NCI-H128 (cell line): ENCODE measurements around the gene SLC6A7.

ENCODE experiments used
- DNase-seq: peaks from one replicate; lab custom pipeline; 2025; ENCODE audit not compliant: unreplicated experiment; lab: John Stamatoyannopoulos, UW

SLC6A7 gene

GRCh38 chr5:150189326-150189725 lies 536 bp upstream of the SLC6A7 start:
- DNase-seq, result no peak

- no peak for DNase-seq
These were observed 679 bp downstream of the SLC6A7 start for GRCh38 chr5:150190503-150190979.

DNA sequence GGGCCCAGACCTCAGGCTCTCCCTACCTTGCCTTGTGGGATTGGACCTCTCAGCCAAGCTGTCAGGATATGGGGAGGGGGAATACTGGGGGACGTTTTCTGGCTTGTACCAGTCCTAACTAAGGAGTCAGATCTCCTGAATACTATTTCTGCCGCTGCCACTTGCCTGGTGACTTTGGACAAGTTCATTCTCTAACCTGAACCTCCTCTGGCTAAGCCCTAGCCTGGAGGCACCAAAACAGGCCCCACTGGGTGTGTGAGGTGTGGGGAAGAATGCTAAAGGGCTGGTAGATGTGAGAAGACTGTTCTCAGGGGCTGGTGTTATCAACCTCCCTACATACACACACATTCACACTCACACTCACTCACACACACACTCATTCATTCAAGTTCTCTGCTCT lies 1.1 kb downstream of the SLC6A7 start:
- no peak for DNase-seq

DNA sequence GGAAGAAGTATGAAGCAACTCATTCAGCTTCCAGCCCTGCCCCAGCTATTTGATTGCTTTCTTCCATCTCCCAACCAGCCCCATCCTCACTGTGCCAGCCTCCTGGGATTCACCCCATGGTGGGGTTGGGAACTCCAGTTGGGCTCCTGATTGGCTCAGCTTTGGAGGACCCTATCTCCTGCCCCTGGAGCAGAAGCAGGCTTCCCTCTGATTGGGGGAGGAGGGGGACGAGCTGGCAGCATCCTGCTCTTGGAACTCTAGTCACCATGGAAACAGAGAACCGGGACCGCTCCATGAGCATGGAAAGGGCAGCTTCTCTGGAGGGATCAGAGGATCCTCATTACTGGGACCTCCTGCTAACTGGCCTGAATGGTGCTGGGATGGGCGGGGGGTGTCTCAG lies 2.6 kb downstream of the SLC6A7 start:
- DNase-seq, result no peak

DNA sequence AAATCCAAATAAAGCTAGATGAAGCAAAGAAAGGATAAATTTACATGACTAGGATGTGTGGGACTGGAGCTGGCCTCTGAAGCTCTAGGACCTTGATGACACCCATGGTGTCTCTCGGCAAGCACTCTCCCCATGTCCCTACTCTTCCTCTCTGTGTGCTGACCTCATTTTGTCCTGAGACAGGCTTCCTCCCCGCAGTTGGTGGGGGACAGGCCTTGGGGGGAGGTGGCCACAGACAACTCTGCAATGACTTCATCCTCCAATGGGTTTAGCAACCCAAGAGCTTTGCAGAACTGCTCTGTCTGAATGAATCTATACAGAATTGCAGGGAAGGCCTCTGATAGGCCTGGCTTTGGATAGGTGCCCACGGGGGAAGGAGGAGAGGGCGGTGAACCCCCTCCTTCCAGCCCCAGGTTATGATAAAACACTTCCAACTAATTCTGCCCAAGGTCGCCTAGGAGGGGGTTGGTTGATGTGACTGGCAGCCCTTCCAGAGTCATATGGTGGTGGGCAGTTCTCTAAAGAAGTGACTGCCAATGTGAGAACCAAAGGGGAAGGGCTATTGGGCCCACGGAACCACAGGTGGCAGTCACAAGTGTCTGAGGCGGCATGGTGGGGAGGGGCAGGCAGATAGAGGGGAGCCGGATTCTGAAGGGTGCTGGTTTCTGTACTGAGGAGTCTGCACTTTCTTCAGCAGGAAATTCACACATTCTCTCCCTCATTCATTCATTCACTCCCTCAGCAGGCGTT lies 6.0 kb downstream of the SLC6A7 start:
- DNase-seq, result no peak

DNA sequence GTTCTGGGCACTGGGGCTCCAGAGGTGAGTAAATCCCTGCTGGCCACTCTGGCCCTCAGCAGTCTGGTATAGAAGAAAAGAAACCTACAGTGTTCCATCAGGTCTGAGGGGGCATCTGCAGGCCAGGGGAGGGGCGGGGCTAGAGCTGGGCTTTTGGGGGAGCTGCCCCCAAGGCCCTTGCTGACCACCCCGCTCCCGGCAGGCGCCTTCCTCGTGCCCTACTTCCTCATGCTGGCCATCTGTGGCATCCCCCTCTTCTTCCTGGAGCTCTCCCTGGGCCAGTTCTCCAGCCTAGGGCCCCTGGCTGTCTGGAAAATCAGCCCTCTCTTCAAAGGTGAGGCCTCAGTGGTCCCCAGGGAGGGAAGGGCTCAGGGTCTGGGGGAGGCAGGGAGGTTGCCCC lies 6.7 kb downstream of the SLC6A7 start:
- DNase-seq, result no peak

DNA sequence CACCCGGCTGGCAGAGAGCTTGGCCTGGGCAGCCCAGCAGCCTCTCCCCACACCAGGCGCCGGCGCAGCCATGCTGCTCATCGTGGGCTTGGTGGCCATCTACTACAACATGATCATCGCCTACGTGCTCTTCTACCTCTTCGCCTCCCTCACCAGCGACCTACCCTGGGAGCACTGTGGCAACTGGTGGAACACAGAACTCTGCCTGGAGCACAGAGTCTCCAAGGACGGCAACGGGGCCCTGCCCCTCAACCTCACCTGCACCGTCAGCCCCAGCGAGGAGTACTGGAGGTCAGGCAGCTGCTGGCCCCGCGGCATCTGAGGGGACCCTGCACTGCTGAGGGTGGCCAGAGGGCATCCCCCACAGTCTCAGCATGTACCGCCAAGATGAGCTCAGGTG lies 7.1 kb downstream of the SLC6A7 start:
- no peak for DNase-seq

DNA sequence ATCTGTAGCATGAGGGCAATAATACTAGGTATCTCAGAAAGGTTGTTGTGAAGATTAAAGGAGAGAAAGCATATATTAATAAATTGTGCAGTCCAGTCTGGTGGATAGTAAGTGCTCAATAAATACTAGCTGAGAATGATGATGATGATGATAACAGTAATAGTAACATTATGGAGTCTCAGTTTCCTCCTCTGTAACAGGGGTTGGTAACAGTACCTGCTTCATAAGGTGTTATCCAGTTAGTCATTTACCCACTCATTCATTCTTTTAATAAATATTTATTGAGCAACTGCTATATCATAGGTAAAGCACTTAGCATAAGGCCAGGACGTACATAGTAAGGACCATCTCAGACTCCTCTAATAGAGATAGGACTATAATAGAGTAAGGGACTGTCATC lies 7.6 kb downstream of the SLC6A7 start:
- no peak for DNase-seq

DNA sequence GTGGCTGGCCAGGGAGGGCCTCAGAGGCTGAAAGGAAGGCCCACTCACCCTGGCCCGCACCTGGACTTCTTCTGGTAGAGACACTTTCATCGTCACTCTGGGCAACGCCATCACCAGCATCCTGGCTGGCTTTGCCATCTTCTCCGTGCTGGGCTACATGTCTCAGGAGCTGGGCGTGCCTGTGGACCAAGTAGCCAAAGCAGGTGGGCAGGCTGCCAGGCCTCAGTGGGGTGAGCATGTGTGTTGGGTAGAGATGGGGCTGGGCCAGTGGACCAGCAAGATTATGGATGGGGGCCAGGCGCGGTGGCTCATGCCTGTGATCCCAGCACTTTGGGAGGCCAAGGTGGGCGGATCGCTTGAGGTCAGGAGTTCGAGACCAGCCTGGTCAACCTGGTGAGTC lies 12.6 kb downstream of the SLC6A7 start:
- DNase-seq, result no peak

DNA sequence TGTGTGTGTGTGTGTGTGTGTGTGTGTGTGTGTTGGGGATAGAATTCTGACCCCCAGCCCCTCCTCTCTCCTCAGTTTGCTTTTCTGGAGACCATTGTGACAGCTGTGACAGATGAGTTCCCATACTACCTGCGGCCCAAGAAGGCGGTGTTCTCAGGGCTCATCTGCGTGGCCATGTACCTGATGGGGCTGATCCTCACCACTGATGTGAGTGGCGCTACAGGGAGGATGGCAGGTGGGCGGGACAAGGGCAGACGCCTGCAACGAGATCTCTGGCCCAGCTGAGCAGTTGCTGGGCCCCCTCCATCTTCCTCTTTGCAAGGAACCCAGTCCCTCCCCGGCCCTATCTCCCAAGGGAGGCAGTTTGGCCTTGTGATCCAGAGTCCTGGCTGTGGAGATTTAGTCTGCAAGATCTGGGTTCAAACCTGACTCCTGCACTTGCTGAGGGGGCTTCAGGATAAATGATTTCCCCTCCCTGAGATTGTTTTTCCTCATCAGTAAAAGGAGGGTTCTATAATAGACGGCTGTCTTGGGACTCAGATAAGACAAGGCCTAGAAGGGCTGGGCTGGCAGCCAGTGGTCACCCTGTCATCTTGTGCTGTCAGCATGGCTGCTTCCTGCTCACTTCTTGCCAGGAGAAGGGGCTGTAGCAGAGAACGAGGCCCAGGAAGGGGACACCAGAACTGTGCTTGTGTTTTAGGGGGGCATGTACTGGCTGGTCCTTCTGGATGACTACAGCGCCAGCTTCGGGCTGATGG lies 14.1 kb downstream of the SLC6A7 start:
- no peak for DNase-seq

- DNase-seq, result no peak
These were observed 14.7 kb downstream of the SLC6A7 start for GRCh38 chr5:150204590-150204960.

DNA sequence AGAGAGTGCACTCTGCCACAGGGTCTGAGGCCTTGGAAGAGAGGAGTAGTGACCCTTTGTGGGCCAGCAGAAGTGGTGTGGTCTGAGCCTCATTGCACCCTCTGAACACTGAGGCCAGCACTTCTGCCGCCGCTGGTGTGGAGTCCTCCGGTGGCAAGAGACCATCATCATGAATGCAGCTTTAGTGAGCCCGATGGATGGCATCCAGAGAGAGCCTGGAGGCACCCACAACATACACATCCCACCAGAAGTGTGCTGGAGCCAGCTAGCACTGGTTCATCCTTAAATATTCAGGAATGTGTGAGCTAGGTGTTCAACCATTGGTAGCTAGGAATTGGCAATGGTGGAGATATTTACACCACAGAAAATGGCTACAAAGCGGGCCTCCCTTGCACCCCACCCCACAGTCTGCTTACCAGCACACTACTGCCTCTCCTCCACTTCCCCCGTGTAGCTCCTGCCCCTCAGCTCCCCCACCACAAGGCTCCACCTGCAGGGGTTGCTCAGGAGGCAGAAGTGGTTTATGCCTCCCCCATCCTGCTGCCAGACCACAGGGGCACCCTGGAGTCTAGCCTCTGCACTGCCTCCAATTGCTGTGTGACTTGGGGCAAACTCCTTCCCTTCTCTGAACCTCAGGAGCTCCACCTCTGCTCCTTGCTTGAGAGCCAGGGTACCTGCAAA lies 16.4 kb downstream of the SLC6A7 start:
- no peak for DNase-seq

DNA sequence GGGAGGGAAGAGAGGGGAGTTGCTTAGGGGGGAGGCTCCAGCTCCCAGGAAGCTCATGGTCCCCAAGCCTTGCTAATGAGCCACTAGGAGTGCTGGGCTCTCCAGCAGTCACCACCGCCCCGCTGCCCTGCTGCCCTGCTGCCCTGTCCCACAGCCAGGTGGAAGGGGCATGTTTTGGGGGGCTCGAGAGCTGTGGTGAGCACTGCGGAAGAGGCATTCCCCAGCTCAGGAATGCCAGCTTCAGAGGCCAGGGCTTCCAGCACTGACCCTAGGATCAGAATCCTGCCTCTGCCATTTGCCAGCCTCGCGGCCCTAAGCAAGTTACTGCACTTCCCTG lies 16.9 kb downstream of the SLC6A7 start:
- no peak for DNase-seq

DNA sequence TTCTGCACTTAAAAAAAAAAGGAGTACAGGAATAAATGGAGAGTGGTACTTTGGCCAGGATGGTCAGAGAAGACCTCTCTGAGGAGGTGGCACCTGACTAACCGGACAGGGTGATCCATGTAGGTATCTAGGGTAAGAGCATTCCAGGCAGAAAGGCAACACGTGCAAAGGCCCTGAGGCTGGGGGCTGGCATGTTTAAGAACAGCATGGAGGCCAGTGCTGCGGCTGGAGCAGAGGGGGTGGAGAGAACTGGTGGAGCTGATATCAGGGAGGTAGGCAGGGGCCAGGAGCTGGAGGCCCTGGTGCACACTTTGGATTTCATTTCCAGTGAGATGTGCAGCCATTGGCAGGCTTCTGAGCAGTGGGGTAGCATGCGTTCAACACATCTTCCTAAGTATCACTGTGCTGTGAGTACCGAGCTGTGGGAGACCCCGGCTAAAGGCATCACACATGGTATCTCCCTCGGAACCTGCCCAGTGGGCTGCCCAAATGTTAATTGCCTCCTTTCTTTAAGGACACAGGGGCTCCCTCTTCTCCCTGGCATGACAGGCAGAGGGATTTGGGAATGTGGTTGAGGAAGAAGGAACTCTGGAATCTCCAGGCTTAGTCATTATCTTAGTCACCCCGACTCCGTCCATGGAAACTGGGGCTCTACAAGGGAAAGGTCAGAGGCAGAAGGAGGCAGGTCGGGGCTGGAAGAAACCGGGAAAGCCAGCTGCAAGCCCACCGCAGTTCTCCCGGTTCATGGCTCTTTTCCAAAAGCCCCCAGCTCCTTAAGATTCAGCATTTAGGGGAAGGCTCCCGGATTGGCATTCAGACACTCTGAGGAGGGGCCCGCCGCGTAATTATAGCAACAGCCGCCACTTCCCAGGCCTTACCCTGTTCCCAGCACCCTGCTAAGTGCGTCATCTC lies 18.6 kb downstream of the SLC6A7 start:
- DNase-seq, result no peak

DNA sequence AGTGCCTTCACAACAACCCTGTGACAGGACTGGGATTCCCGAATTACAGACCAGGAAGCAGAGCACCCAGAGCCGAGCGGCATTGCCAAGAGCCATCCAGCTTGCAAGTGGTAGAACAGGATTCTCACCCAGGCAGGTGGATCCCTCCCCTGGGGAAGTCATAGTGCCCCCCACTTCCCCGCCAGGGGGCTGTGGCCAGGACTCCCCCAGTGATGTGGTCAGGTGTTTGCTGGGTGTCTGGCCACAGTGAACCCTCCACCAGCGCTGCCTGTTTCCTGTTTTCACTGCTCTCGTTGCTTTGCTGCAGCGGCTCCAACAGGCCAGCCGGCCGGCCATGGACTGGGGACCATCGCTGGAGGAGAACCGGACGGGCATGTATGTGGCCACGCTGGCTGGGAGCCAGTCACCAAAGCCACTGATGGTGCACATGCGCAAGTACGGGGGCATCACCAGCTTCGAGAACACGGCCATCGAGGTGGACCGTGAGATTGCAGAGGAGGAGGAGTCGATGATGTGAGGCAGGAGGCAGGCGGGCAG lies 19.3 kb downstream of the SLC6A7 start:
- DNase-seq, result no peak

DNA sequence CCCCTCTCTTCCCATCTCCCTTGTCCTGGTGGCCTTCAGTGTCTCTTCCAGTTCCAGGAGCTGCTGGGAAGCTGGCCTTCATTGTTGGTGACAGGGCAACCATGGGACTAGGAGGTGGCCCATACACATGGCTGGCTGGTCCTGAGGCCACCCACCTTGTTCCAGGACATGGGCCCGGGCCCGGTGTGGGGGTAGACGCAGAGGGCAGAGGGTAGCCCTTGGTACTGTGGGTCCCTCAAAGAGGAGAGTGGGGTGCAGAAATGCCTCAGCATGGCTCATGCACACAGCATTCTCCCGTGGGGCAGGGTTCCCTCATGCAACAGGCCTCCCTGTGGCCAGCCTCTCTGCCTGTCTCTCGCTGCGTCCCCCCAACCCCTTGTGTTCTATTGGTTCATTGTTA lies 20.8 kb downstream of the SLC6A7 start:
- DNase-seq, result no peak

DNA sequence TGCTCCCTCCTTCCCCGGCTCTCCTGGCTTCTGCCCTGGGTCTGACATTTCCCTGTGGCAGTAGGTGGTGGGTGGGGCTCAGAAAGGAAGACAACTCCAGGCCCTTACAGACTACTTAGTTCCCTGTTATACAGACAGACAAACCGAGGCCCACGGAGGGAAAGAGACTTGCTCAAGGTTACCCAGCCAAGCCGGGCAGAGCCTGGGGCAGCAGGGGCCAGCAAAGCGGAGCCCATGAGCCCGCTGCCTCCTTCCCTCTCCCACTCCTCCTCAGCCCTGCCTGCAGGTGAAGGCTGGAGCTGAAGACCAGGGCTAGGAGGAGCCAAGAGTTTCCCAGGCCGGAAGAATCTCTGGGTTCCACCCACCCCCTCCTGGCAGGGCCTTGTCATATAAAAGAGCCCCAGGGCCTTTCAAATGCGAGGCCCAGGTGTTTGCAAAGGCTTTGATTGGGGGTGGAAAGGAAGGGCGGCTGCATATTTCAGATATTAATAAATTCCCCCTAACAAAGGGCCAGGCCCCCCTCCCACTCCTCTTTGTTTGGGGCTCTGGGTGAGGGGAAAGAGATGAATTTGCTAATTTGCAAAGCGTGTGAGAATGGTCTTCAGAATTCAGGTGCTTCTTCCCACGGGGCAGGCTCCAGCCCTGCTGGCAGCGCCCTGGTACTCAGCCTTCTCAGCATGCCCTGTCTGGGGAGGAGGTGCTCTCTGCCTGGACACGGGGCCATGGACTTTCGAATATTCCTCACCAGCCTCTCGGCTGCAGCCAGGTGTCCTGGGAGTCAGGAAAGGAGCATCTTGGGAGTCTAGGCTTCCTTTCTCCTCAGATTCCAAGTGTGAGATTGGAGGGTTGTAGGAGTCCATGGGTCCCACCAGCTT lies 21.5 kb downstream of the SLC6A7 start:
- DNase-seq, result no peak

DNA sequence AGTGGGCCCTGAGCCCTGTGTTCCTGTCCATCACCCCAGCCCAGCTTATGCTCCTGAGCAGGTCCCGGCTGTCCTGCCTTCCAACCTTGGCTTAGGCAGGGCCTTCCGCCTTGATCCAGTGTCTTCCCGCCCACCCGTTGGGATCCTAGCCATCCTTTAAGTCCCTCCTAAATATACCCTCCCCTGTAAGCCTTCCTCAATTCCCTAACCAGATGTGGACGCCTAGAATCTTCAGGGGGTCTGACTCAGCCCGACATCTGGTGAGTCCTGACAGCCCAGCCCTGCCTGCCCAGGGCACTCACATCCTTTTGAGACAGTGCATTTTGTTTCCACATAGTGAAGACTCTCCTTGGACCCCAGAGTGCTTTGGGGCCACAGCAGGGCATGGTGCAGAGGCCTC lies 23.7 kb downstream of the SLC6A7 start:
- no peak for DNase-seq

- no peak for DNase-seq
These were observed 24.4 kb downstream of the SLC6A7 start for GRCh38 chr5:150214289-150214688.
